ENCODE measurements around the gene GPD2.

Gene GPD2

GRCh38 chr2:156436497-156437085 is 412 bp downstream of the GPD2 start:
- no peak for DNase-seq

GRCh38 chr2:156437272-156437930 is 1.2 kb downstream of the GPD2 start:
- no peak for DNase-seq

GRCh38 chr2:156437931-156438410 is 1.8 kb downstream of the GPD2 start:
- DNase-seq = no peak

DNA sequence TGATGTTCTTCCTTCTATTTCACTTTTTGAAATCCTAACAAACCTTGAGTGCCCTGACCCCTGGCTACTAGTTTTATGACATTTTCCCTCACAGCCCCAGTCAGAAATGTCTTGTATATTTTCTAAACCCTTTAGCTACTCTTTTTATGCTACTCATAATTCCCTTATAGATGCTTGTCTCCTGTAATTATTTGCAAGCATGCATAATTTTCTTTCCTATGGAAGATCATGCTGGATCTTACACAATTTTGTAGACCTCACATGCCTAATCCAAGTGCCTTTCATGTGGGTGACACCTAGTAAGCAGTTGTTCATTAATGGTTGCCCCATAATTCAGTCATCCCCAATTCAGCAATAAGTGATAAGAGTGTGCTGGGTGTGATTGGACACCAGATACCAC is 6.9 kb downstream of the GPD2 start:
- DNase-seq = no peak

DNA sequence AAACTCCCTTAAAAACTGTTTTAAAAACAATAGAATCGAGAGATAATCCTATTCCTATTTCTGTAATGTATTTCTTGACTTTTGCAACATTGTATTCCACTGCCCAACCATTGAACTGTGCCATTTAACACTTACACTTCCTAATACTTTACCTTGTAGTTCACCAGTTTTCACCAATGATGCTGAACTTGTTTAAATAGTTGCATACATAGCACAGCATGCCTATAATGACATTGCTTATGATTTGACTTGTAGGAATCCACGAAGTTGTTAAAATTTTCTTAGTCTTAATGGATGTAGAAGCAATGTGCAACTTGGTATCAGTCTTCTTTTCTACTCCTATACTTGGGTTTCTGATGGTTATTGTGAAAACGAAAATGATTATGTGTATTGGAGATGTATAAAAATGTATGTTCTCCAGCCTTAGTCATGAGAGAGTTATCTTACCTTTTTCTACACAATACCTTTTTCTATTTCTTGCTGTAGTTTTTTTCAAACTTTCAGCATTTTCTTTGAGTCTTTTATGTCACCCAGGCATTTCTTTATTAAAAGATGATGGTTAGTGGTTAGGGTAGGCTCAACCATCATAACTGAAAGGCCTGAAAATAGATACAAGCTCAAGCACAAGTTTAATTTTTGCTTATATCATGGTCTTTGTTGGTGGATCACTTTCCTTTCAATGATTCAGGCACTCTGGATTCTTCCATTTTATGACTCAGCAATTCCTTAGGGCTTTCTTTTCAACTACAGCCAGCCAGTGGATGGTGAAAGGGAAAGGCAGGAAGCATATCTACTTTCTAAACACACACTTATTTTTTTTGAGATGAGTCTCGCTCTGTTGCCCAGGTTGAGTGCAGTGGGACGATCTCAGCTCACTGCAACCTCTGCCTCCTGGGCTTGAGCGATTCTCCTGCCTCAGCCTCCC is 9.4 kb downstream of the GPD2 start:
- DNase-seq = no peak

DNA sequence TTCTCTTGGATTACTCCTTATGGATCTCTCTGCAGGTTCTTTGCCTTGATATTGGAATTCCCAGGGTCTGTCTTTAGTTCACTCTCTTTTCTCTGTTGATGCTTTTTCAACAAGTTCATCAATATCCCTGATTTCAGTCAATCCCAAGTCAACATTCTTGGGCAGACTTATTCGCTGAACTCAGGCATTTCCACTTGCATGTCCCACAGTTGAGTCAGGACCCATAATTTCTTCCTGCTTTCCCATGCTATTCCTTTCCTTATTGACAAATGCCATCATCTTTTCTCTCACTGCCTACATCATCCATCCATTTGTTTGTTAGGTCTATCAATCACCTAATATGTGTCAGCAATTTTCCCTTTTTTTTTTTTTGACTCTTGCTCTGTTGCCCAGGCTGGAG is 11.6 kb downstream of the GPD2 start:
- no peak for DNase-seq

DNA sequence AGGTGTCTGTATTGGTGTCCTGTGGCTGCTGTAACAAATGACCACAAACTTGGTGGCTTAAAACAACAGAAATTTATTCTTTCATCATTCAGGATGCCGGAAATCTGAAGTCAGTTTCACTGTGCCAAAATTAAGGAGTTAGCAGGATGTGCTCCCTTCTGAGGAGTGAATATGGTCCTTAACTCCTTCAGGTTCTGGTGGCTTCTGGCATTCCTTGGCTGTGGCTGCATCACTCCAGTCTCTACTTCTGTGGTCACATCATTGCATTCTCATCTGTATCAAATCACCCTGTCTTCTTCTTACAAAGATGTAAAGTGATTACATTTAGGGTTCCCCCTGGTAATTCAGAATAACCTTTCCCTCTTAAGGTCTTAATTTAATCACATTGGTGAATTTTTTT is 12.6 kb downstream of the GPD2 start:
- no peak for DNase-seq

GRCh38 chr2:156452971-156453370 is 16.8 kb downstream of the GPD2 start:
- DNase-seq = no peak

GRCh38 chr2:156455361-156455975 is 19.3 kb downstream of the GPD2 start:
- DNase-seq = no peak

- DNase-seq = no peak
These were observed 20.4 kb downstream of the GPD2 start for GRCh38 chr2:156456616-156457015.

DNA sequence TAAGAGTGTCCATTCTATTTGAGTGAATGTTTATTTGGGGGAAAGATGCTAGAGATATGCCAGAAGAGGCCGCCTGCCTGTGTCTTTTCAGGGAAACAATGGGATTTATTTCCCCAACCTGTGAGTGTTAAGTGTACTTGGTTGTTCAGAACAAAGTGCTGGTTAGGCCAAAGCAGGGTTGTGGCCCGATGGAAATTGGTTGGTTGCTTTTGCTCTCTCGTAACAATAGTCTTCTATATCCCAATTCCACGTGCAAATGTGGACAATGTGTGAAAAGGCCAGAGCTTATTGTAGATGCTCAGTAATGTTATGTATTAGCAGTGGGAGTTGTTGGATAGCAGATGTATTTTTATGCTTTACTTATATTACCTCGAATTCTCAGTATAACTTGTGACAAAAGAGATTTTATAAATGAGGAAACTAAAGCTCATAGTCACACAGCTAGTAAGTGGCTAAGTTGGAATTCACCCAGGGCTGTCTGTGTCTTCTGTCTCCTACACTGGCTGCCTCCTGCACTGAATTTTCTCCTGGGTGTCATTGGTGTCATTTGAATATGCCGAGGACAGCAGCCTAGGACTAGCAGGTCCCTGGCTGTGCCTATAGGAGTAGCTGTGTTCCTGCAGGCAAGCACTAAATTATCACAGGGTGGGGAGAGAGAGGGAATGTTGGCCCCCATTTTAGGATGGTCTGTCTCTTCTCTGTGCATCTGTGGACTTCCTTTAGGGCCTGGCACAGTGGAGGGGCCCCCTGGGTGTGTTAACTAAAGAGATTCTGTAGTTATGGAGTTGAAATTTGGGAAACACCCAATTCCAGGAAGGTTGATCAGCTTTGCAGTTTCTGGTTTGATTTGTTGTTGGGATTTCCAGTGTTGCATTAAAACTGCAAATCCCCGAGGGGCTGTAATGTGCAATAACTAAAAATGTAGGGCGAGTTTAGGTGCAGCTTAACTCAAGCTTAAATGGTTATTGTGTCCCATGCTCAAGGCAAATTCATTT is 21.6 kb downstream of the GPD2 start:
- no peak for DNase-seq

DNA sequence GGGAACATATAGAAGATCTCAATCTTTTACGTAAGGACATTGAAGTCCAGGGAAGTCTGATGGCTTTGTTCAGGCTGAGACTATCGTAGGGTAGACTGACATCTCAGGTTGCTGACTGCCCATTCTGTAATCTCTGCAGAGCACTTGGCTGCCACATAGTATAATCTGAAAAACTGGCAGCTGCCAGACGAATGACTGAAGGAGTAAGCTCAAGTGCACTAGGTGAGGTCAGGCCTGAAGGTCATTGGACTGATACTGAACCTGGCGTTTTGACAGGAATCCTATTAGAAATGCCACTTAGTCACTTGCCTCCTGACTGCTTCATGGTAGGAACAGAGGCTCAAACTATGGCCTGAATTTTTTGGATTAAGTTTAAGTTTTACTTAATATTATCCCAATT is 23.5 kb downstream of the GPD2 start:
- DNase-seq = no peak

DNA sequence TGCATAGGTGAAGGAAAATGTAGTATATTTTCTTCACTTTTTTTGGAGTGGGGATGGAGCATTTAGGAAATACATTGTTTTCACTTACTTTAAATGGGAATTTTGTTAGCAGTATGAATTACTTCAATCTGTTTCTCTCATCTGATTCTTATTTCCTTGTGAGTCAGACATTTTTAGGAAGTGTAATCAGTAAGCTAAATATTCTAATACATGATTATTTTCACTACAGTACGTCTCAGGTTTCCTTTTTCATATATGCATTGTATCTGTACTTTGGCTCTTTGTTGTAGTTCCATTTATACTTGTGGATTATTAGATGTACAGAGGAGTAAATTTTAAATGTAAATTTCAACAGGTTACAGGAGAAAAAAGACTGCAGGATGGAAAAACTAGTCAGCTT is 27.9 kb downstream of the GPD2 start:
- no peak for DNase-seq

GRCh38 chr2:156465573-156465972 is 29.4 kb downstream of the GPD2 start:
- DNase-seq = no peak

DNA sequence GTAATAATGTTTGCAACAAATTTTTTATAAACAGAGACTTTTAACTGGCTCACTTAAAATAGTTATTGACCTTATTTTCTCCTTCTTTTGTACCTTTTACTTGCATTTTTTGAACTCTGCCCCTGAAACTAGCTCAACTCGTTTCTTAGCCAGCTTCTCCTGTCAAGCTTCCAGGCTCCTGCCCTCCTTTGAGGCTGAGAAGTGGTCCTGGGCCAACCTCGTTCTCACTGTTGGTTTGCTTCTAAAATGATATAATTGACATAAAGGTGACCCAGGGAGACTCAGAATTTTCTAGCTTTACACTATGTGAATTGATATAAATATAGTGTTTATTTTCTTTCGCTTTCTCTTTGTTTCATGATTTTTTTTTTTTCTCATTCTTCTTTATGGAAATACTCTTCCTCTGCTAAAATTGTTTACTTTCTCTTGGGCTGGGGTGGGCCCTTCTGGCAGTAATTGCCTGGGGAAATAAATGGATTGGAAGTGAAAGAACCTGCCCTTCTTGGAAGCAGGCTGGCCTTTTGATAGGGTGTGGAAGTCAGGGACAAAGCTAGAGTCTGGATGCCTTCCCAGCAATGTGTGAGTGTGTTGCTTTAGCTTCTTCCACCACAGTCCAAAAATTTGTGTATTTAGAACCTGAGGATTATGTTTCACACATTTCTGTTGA is 30.7 kb downstream of the GPD2 start:
- DNase-seq = no peak

GRCh38 chr2:156470975-156471583 is 34.9 kb downstream of the GPD2 start:
- DNase-seq = no peak

GRCh38 chr2:156471762-156472161 is 35.6 kb downstream of the GPD2 start:
- DNase-seq = no peak

DNA sequence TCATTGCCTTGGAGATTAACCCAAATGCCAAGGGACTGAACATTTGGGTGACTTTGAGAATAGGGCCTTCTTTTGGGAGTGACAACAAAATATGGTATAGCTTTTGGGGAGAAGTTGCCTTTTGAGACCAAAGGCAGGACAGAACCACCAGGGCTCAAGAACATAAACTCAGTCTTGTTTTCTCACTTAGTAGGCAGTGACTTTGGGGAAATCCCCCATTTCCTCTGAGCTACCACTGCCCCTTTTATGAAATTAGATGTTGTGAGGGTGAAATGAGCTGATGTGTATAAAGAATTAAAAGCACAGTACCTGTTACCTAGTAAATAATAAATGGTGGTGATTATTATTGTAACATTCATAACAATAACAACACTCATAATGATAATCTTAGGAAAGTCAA is 36.5 kb downstream of the GPD2 start:
- no peak for DNase-seq

- DNase-seq = no peak
These were observed 37.3 kb downstream of the GPD2 start for GRCh38 chr2:156473445-156473844.

DNA sequence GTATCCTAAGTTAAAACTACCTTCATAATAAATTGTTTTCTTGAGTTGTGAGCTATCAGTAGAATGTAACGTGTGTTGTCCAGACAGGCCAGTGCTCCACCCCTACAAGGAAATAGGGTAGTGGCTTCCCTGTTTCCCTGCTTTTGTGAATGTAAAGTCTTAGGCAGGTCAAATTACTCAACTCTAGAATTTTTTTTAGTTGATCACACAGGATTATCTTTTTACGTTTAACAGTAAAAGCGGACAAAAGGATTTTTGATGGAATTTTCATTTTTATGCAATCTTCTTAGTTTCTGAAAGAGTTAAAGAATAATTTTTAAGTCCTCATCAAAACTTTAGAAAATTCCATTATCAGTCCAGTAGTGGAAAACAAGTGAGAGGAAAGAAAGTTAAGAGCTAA is 38.2 kb downstream of the GPD2 start:
- no peak for DNase-seq

Measured in activated gamma-delta T cell (primary cell).